Neutrophil (primary cell): ENCODE data around the gene SV2B.

Experiments
- H3K27ac ChIP-seq: fragments of 200-600 bp; sonication (generic); 2 replicates; pipeline ENCODE4 v1.5.1; 2016; ENCODE audit warnings: mild to moderate bottlenecking, moderate library complexity
- H3K27me3 ChIP-seq: fragments of 200-600 bp; sonication (generic); 2 replicates; pipeline ENCODE4 v1.6.0; 2016; ENCODE audit warnings: mild to moderate bottlenecking
- H3K36me3 ChIP-seq: fragments of 200-600 bp; sonication (generic); 2 replicates; pipeline ENCODE4 v1.5.1; 2017
- H3K4me1 ChIP-seq, 2 experiments: fragments of 200-600 bp in 1 of 2; sonication (generic) in 1 of 2; 1 replicate in 1 of 2; 2 replicates in 1 of 2; pipeline versions ENCODE4 v1.5.1 to v1.6.1; 2013 to 2016; ENCODE audit warnings: low read depth in 1 of 2, low read length in 1 of 2, mild to moderate bottlenecking in 1 of 2, moderate library complexity in 1 of 2; ENCODE audit not compliant: control insufficient read depth in 1 of 2, insufficient read depth in 1 of 2
- H3K4me3 ChIP-seq, 2 experiments: fragments of 200-600 bp in 1 of 2; sonication (generic) in 1 of 2; 1 replicate in 1 of 2; 2 replicates in 1 of 2; pipeline ENCODE4 v1.5.1; 2013 to 2016; ENCODE audit warnings: low read depth in 1 of 2, low read length in 1 of 2, mild to moderate bottlenecking in 1 of 2, moderate library complexity in 1 of 2
- H3K9me3 ChIP-seq: fragments of 200-600 bp; sonication (generic); 2 replicates; pipeline ENCODE4 v1.5.1; 2016
- CTCF ChIP-seq: fragments of 200-600 bp; sonication (generic); IDR thresholded peaks from 2 replicates; pipeline ENCODE4 v1.5.1; 2016; ENCODE audit warnings: antibody characterized with exemption

SV2B gene

GRCh38 chr15:91114301-91114700, 14.2 kb downstream of the SV2B start:
- no peak for TF ChIP-seq CTCF
- H3K4me1 ChIP-seq: no peaks in the 10 kb centered on the region
- no peak overlapping the region for H3K4me3 ChIP-seq
- no peaks in the 10 kb centered on the region for H3K36me3 ChIP-seq
- H3K9me3 ChIP-seq: no peaks in the 10 kb centered on the region
- H3K27ac ChIP-seq: no peak overlapping the region
- H3K27me3 ChIP-seq: peaks cover 76% of the 10 kb centered on the region

GRCh38 chr15:91116113-91117067, 16.3 kb downstream of the SV2B start:
- no peak overlapping the region for H3K4me3 ChIP-seq
- H3K4me1 ChIP-seq: no peaks in the 10 kb centered on the region
- H3K9me3 ChIP-seq: no peaks in the 10 kb centered on the region
- no peak overlapping the region for H3K27ac ChIP-seq
- H3K27me3 ChIP-seq: peaks cover 76% of the 10 kb centered on the region
- TF ChIP-seq CTCF: no peak
- H3K36me3 ChIP-seq: no peaks in the 10 kb centered on the region

- no peak overlapping the region for H3K4me3 ChIP-seq
- TF ChIP-seq CTCF: no peak
- no peaks in the 10 kb centered on the region for H3K4me1 ChIP-seq
- H3K27me3 ChIP-seq: peaks cover 77% of the 10 kb centered on the region
- no peaks in the 10 kb centered on the region for H3K9me3 ChIP-seq
- no peak overlapping the region for H3K27ac ChIP-seq
- no peaks in the 10 kb centered on the region for H3K36me3 ChIP-seq
These were observed 17.3 kb downstream of the SV2B start for GRCh38 chr15:91117375-91117774.

- Histone ChIP-seq H3K36me3 (no peaks in the 10 kb centered on the region), H3K27me3 (peaks cover 82% of the 10 kb centered on the region), H3K4me1 (no peaks in the 10 kb centered on the region), H3K27ac (no peak overlapping the region), H3K9me3 (no peaks in the 10 kb centered on the region), H3K4me3 (no peak overlapping the region)
- TF ChIP-seq CTCF: no peak
These were observed 18.9 kb downstream of the SV2B start for GRCh38 chr15:91118817-91119590.

GRCh38 chr15:91122296-91122695, 22.2 kb downstream of the SV2B start:
- TF ChIP-seq CTCF: no peak
- H3K4me1 ChIP-seq: no peaks in the 10 kb centered on the region

More at GRCh38 chr15:91122296-91122695, 22.2 kb downstream of the SV2B start:
- peaks cover 84% of the 10 kb centered on the region for H3K27me3 ChIP-seq
- no peak overlapping the region for H3K27ac ChIP-seq
- no peaks in the 10 kb centered on the region for H3K36me3 ChIP-seq
- H3K9me3 ChIP-seq: no peaks in the 10 kb centered on the region
- H3K4me3 ChIP-seq: no peak overlapping the region
